ENCODE measurements around the gene PRDX5.

PRDX5 gene

GRCh38 chr11:64296830-64297698 lies 20.9 kb upstream of the PRDX5 start:
- TF ChIP-seq CTCF (IDR thresholded peaks at IDR 0.05; ENCODE audit: insufficient read depth, missing control alignments): no peak
- FAIRE-seq (no peak), DNase-seq (ENCODE audit: insufficient read length, low spot score) (no peak)

DNA sequence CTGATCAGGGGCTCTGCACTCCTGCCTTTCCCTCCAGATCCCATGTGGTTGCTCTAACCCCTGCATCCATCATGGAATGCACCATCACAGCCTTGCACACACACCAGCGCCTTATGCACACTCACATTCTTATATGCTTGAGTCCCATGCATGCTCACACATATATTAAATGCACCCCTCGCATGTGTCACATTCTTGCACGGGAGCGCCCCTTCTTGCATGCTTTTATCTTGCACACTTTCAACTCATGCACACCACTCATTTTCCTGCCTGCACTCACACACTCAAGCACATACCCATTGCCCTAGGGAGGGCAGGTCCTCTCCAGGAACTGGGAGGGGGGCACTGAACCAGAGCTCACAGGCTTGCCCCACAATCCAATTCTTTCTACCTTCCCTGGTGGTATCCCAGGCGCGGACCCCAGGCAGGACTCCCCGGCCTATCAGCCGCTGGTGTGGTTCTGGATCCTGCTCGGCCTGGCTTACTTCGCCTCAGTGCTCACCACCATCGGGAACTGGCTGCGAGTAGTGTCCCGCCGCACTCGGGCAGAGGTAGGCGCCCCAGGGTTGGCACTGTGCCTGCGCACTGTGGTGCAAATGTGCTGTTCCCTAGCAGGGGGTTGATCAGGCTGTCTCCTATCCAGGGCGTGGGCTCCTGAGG lies 20.1 kb upstream of the PRDX5 start:
- no peak for TF ChIP-seq CTCF (IDR thresholded peaks at IDR 0.05; ENCODE audit: insufficient read depth, missing control alignments)
- no peak for FAIRE-seq
- DNase-seq (ENCODE audit: insufficient read length, low spot score): no peak

- TF ChIP-seq CTCF (IDR thresholded peaks at IDR 0.05; ENCODE audit: insufficient read depth, missing control alignments): no peak
- FAIRE-seq (no peak), DNase-seq (ENCODE audit: insufficient read length, low spot score) (no peak)
Observed at GRCh38 chr11:64298966-64299846, 18.7 kb upstream of the PRDX5 start.

GRCh38 chr11:64299847-64300648 lies 17.9 kb upstream of the PRDX5 start, which contains the start of gene CATSPERZ:
Gene CATSPERZ (plus strand): TSS chr11:64300358. CDS start chr11:64300411, 53 bp downstream.
- FAIRE-seq (no peak), DNase-seq (ENCODE audit: insufficient read length, low spot score) (no peak)
- no peak for TF ChIP-seq CTCF (IDR thresholded peaks at IDR 0.05; ENCODE audit: insufficient read depth, missing control alignments)

GRCh38 chr11:64303109-64304031 lies 14.6 kb upstream of the PRDX5 start:
- no peak for TF ChIP-seq CTCF (IDR thresholded peaks at IDR 0.05; ENCODE audit: insufficient read depth, missing control alignments)
- DNase-seq (ENCODE audit: insufficient read length, low spot score): no peak
- no peak for FAIRE-seq

GRCh38 chr11:64304032-64304315 lies 13.9 kb upstream of the PRDX5 start:
- DNase-seq (ENCODE audit: insufficient read length, low spot score): no peak
- no peak for FAIRE-seq
- no peak for TF ChIP-seq CTCF (IDR thresholded peaks at IDR 0.05; ENCODE audit: insufficient read depth, missing control alignments)

Measured in D721Med (cell line).